PC-3 (cell line): Measurements from ENCODE around the gene OR2C3. TPM values are rescaled to one million over a fixed set of nuclear protein-coding genes. Genes with fewer than 3 reads are reported as not detected.

Experiments used
- ATAC-seq: fragments of 200-7000 bp; cut with Tn5 transposase; 2 replicates; pipeline ENCODE4 v1.9.1; 2020; ENCODE audit warnings: mild to moderate bottlenecking, moderate library complexity
- BruUV-seq: library from RNA; stranded (reverse); fragments of 400-500 nt; replicated peaks from 2 replicates; lab custom pipeline; 2021; lab: Mats Ljungman, UMichigan
- CTCF ChIA-PET: fragments of 300-600 bp; sonication (Branson Sonifier 250); formaldehyde crosslinking; loops from one replicate; lab custom pipeline; 2022; ENCODE audit warnings: antibody characterized with exemption; lab: Charles Lee
- POLR2A ChIA-PET: fragments of 300-600 bp; sonication (Branson Sonifier 250); formaldehyde crosslinking; loops from one replicate; lab custom pipeline; 2022; ENCODE audit warnings: antibody characterized with exemption; ENCODE audit not compliant: unreplicated experiment; lab: Charles Lee
- DNase-seq: peaks from one replicate; pipeline ENCODE4 v3.0.0-alpha.2; 2015
- H2AFZ ChIP-seq: fragments of 300-600 bp; sonication (generic); 2 replicates; pipeline ENCODE4 v1.6.0; 2016; ENCODE audit warnings: antibody characterized with exemption, low read length
- H3F3A ChIP-seq: fragments of 300-600 bp; sonication (generic); one replicate; pipeline ENCODE4 v1.6.0; 2017; ENCODE audit warnings: antibody characterized with exemption, low read length, control low read depth, mild to moderate bottlenecking; ENCODE audit not compliant: unreplicated experiment
- H3K27ac ChIP-seq: fragments of 300-600 bp; sonication (generic); 2 replicates; pipeline ENCODE4 v1.5.1; 2016; ENCODE audit warnings: mild to moderate bottlenecking, low read length
- H3K27me3 ChIP-seq: fragments of 300-600 bp; sonication (generic); 2 replicates; pipeline ENCODE4 v1.6.1; 2016; ENCODE audit warnings: low read length, mixed read lengths
- H3K36me3 ChIP-seq: fragments of 300-600 bp; sonication (generic); 2 replicates; pipeline ENCODE4 v1.6.1; 2016; ENCODE audit warnings: low read depth, mixed run types, low read length, mixed read lengths
- H3K4me1 ChIP-seq: fragments of 300-600 bp; sonication (generic); 2 replicates; pipeline ENCODE4 v1.5.1; 2016; ENCODE audit warnings: low read length; ENCODE audit not compliant: insufficient read depth
- H3K4me2 ChIP-seq: fragments of 300-600 bp; sonication (generic); 2 replicates; pipeline ENCODE4 v1.6.0; 2016; ENCODE audit warnings: low read length
- H3K4me3 ChIP-seq: fragments of 300-600 bp; sonication (generic); 2 replicates; pipeline ENCODE4 v1.5.1; 2016; ENCODE audit warnings: mild to moderate bottlenecking, low read length, mixed read lengths
- H3K79me2 ChIP-seq: fragments of 300-600 bp; sonication (generic); 2 replicates; pipeline ENCODE4 v1.6.1; 2017; ENCODE audit warnings: low read length, mixed read lengths
- H3K9ac ChIP-seq: fragments of 300-600 bp; sonication (generic); 2 replicates; pipeline ENCODE4 v1.6.0; 2016; ENCODE audit warnings: mild to moderate bottlenecking, low read length
- H3K9me2 ChIP-seq: fragments of 300-600 bp; sonication (generic); replicated peaks from 2 replicates; pipeline ENCODE4 v1.6.1; 2016; ENCODE audit warnings: mixed run types, low read length, mixed read lengths
- H3K9me3 ChIP-seq: fragments of 300-600 bp; sonication (generic); 2 replicates; pipeline ENCODE4 v1.6.1; 2016; ENCODE audit warnings: low read length, mixed read lengths
- H4K20me1 ChIP-seq: fragments of 300-600 bp; sonication (generic); 2 replicates; pipeline ENCODE4 v1.6.1; 2016; ENCODE audit warnings: low read length, mixed read lengths
- EZH2 ChIP-seq: fragments of 300-600 bp; sonication (generic); IDR thresholded peaks from one replicate; pipeline ENCODE4 v1.6.1; 2017; ENCODE audit warnings: antibody characterized with exemption, mild to moderate bottlenecking, low read length; ENCODE audit not compliant: unreplicated experiment
- EZH2phosphoT487 ChIP-seq: fragments of 300-600 bp; sonication (generic); IDR thresholded peaks from 2 replicates; pipeline ENCODE4 v1.6.1; 2018; ENCODE audit warnings: mild to moderate bottlenecking, antibody characterized with exemption, low read length, borderline replicate concordance
- intact Hi-C: fragments of 100-400 bp; cut with micrococcal nuclease; formaldehyde crosslinking; loops from 2 replicates; pipeline ENCODE4 v1.9.0; 2023
- total RNA-seq: library from RNA; depleted of rRNA; stranded (reverse); fragments of >200 nt; gene quantifications from 2 replicates; pipeline ENCODE4 v1.2.3, GENCODE V29; 2014
- TF ChIP-seq, protein P1 (sequence below): fragments of 300-600 bp; sonication (generic); conservative IDR thresholded peaks from 2 replicates; pipeline ENCODE4 v1.5.1; 2017; ENCODE audit warnings: antibody characterized with exemption, low read depth, mild to moderate bottlenecking, low read length

Gene OR2C3
- total RNA-seq, 1 experiment from 2014 or later: not detected

DNA sequence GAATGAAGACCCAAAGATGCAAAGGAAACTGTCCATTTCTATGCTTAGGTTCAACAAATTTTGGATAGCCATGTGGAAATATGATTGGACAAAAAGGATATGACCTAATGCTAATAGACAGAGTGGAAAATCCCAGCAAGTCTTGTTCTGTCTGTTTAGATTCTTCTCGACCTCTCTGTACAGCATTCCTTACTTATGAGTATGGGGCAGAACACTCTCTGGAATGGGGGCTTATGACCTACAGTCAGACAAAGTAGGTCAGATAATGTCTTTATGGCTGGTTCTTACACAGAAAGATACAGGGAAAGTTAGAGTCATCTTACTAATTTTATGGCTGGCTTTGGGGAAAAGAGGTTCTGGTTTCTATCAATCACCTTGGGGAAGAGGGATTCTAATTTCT is 15.5 kb upstream of the OR2C3 start:
- Histone ChIP-seq H3K4me3 (no peak overlapping the region), H3K36me3 (no peaks in the 10 kb centered on the region), H3F3A (no peaks in the 10 kb centered on the region), H2AFZ (no peak overlapping the region), H3K27me3 (peaks cover 7% of the 10 kb centered on the region; the same call in 1 of the 2 replicates), H3K4me2 (no peak overlapping the region), H3K79me2 (no peaks in the 10 kb centered on the region), H3K9me2 (no peaks in the 10 kb centered on the region), H3K4me1 (peaks cover 11% of the 10 kb centered on the region; the same call in 1 of the 2 replicates), H3K27ac (no peak overlapping the region), H3K9ac (no peak overlapping the region), H3K9me3 (no peaks in the 10 kb centered on the region), H4K20me1 (no peaks in the 10 kb centered on the region)
- peak; percentile 71 for DNase-seq
- peak; percentile 57 for ATAC-seq
- ChIA-PET POLR2A (no interaction called here), CTCF (no interaction called here)
- intact Hi-C loops: no loop called here
- BruUV-seq: no TSS peak
- TF ChIP-seq, protein P1, sequence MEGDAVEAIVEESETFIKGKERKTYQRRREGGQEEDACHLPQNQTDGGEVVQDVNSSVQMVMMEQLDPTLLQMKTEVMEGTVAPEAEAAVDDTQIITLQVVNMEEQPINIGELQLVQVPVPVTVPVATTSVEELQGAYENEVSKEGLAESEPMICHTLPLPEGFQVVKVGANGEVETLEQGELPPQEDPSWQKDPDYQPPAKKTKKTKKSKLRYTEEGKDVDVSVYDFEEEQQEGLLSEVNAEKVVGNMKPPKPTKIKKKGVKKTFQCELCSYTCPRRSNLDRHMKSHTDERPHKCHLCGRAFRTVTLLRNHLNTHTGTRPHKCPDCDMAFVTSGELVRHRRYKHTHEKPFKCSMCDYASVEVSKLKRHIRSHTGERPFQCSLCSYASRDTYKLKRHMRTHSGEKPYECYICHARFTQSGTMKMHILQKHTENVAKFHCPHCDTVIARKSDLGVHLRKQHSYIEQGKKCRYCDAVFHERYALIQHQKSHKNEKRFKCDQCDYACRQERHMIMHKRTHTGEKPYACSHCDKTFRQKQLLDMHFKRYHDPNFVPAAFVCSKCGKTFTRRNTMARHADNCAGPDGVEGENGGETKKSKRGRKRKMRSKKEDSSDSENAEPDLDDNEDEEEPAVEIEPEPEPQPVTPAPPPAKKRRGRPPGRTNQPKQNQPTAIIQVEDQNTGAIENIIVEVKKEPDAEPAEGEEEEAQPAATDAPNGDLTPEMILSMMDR: no peak
- TF ChIP-seq EZH2phosphoT487: no peak
- no peak for TF ChIP-seq EZH2

- TF ChIP-seq EZH2: no peak
- TF ChIP-seq, protein P1: no peak
- no peak for TF ChIP-seq EZH2phosphoT487
- no peak within 1 kb of the TSS for H3K9ac ChIP-seq
- no peaks in the 10 kb centered on the region for H3K9me2 ChIP-seq
- no peak for ATAC-seq
- no peaks in the 10 kb centered on the region for H3F3A ChIP-seq
- no peaks in the 10 kb centered on the region for H3K9me3 ChIP-seq
- DNase-seq: no peak
- H3K4me2 ChIP-seq: no peak within 1 kb of the TSS
- no TSS peak for BruUV-seq
- H3K27me3 ChIP-seq: peaks cover 26% of the 10 kb centered on the region; the same call in 1 of the 2 replicates
- no peak within 1 kb of the TSS for H3K27ac ChIP-seq
- intact Hi-C loops: no loop called here
- no peak within 1 kb of the TSS for H3K4me3 ChIP-seq
- no peak within 1 kb of the TSS for H2AFZ ChIP-seq
- H4K20me1 ChIP-seq: no peaks in the 10 kb centered on the region
- peaks cover 11% of the 10 kb centered on the region; the same call in 1 of the 2 replicates for H3K4me1 ChIP-seq
- POLR2A ChIA-PET: no interaction called here
- no peaks in the 10 kb centered on the region for H3K36me3 ChIP-seq
- CTCF ChIA-PET: no interaction called here
- no peaks in the 10 kb centered on the region for H3K79me2 ChIP-seq
These were observed 12.5 kb upstream of the OR2C3 start, which contains the start of gene GCSAML for GRCh38 chr1:247548769-247549182. TSS of gene GCSAML (plus strand) at chr1:247549134. CDS start at chr1:247549192, 58 bp downstream.

DNA sequence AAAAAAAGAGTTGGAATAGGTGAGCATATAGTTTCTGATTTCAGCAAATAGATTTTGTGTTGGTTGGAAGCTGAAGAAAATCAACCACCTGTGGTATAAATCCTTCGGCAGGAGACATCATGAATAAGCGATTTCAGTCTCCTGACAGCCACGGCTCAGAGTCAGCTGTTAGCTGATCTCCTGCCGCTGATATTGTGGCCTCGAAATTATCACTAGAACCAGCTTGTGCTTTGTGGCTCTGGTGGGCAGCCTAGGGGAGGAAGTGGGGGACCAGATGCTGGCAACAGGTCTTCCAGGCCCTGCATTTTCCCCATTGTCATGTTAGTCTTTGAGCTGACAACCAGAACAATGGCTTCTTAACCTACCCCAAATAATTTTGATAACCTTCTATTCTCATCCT is 11.9 kb upstream of the OR2C3 start:
- Histone ChIP-seq H3K4me2 (no peak overlapping the region), H3K36me3 (no peaks in the 10 kb centered on the region), H3K27me3 (peaks cover 27% of the 10 kb centered on the region; the same call in 1 of the 2 replicates), H3K9ac (no peak overlapping the region), H3K9me2 (no peaks in the 10 kb centered on the region), H3K27ac (no peak overlapping the region), H3K4me1 (peaks cover 11% of the 10 kb centered on the region; the same call in 1 of the 2 replicates), H3K4me3 (no peak overlapping the region), H3F3A (no peaks in the 10 kb centered on the region), H2AFZ (no peak overlapping the region), H3K9me3 (no peaks in the 10 kb centered on the region), H3K79me2 (no peaks in the 10 kb centered on the region), H4K20me1 (no peaks in the 10 kb centered on the region)
- BruUV-seq: no TSS peak
- no peak for ATAC-seq
- TF ChIP-seq, protein P1: no peak
- TF ChIP-seq EZH2phosphoT487: no peak
- no peak for TF ChIP-seq EZH2
- DNase-seq: no peak
- intact Hi-C loops: no loop called here
- POLR2A ChIA-PET: no interaction called here
- CTCF ChIA-PET: no interaction called here
